GM12864 (cell line): Measurements from ENCODE around the gene ACTRT2.

Experiments used
- DNase-seq: peaks from one replicate; pipeline ENCODE4 v3.0.0-alpha.2; 2011; ENCODE audit warnings: low read depth
- H3K4me3 ChIP-seq: 2 replicates; pipeline ENCODE4 v1.5.1; 2011; ENCODE audit warnings: mild to moderate bottlenecking, low read depth, low read length, control low read depth
- TF ChIP-seq, protein P1 (sequence below): IDR thresholded peaks from 2 replicates; pipeline ENCODE4 v1.5.1; 2011; ENCODE audit warnings: low read depth, mild to moderate bottlenecking, moderate library complexity, low read length, control low read depth, inconsistent platforms; ENCODE audit errors: missing control alignments

Gene ACTRT2

DNA sequence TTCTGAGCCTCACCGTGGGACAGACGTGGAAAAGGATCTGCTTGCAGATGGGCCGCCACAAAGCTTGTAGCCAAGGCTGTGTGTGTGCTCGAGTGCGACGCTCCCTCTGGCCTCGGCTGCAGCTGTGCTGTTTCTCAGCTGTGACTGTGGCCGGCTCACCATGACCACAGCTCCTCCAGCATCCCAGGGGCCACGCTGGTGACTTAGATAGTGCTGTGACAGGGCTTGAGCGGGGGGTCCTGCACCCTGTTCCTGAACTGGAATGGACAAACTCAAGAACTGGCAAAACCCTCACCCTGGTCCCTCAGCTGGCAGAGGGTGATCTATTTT, 17.4 kb upstream of the ACTRT2 start:
- H3K4me3 ChIP-seq = no peak overlapping the region
- DNase-seq = no peak
- TF ChIP-seq, protein P1, sequence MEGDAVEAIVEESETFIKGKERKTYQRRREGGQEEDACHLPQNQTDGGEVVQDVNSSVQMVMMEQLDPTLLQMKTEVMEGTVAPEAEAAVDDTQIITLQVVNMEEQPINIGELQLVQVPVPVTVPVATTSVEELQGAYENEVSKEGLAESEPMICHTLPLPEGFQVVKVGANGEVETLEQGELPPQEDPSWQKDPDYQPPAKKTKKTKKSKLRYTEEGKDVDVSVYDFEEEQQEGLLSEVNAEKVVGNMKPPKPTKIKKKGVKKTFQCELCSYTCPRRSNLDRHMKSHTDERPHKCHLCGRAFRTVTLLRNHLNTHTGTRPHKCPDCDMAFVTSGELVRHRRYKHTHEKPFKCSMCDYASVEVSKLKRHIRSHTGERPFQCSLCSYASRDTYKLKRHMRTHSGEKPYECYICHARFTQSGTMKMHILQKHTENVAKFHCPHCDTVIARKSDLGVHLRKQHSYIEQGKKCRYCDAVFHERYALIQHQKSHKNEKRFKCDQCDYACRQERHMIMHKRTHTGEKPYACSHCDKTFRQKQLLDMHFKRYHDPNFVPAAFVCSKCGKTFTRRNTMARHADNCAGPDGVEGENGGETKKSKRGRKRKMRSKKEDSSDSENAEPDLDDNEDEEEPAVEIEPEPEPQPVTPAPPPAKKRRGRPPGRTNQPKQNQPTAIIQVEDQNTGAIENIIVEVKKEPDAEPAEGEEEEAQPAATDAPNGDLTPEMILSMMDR = no peak

DNA sequence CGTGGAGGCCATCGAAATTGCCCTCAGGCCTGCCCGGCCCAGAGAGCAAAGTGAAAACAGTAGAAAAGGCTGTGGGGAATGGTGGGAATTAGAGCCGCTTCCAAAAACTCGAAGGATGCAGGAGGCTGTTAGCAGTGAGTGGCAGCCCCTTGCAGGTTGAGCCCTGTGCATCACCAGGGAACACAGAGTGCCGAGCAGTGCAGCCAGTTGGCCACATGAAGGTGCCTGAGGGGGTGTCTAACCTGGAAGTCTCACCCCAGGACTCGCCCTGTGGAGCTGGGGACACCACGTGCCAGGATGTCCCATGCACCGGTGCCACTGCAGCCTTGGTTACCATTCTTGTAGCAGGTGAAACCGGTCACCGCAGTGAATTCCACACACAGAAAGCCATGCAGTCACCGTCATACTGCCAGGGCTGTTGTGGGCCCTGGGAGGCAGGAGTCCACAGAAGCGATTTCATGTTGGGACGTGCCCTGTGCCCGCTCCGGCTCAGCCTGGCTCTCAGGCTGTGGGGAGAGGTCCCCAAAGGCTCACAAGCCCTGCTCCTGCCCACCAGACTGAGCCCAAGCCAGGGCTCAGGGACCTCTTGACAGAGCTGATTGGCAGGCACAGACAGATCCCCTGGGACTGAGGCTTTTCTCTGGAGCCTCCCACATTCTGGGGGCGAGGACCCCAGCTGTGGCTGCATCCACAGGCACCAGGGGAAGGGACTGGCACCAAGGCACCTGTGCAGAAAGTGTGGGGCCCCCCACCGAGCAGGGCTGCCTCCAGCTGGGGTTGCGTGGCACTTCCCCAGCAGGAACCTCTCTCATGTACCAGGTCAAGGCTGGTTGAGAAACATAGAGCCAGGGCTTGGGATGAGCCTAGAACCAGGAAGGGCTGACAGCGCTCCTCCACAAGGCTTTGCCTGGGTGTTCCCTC, 16.7 kb upstream of the ACTRT2 start:
- no peak overlapping the region for H3K4me3 ChIP-seq
- no peak for DNase-seq
- TF ChIP-seq, protein P1 = no peak

DNA sequence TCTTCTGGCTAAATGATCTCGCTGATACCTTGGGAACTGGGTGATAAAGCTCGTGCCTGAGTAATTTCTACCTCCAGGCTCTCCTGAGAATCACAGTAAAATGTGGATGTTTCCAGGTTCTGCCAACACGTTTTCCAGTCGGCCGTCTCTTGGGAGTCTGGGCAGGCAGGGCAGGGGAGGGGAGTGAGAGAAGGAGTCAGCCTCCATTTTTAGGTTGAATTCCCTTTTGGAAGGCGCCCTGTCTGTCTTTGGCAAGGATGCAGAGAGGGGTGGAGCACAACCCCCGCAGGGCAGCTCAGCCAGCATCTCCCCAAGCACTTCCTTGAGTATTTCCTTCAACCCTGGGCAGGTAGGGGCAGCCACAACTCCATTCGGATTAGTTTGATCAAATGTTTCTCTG, 15.5 kb upstream of the ACTRT2 start:
- DNase-seq = no peak
- TF ChIP-seq, protein P1 = no peak
- no peak overlapping the region for H3K4me3 ChIP-seq

DNA sequence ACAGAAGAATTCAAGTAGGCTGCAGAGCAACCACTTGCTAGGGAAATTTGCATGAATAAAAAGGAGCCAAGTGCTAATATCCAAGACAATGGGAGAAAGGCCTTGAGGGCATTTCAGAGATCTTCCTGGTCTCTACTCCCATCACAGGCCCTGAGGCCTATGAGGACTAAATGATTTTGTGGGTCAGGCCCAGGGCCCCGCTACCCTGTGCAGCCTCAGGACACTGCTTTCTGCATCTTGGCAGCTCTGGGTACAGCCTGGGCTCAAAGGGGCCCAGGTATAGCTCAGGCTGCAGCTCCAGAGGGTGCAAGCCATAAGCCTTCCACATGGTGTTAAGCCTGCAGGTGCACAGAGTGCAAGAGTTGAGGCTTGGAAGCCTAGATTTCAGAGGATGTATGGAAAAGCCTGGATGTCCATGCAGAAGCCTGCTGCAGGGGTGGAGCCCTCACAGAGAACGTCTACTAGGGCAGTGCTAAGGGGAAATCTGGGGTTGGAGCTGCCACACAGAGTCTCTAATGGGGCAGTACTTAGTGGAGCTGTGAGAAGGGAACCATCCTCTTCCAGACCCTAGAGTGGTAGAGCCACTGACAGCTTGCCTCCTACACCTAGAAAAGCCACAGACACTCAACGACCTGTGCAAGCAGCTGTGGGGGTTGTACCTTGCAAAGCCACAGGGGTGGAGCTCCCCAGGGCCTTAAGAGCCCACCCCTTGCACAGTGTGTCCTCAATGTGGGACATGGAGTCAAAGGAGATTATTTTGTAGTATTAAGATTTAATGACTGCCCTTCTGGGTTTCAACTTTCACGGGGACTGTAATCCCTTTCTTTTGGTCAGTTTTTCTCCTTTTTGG, 13.7 kb upstream of the ACTRT2 start:
- TF ChIP-seq, protein P1 = no peak
- H3K4me3 ChIP-seq = no peak overlapping the region
- DNase-seq = no peak

DNA sequence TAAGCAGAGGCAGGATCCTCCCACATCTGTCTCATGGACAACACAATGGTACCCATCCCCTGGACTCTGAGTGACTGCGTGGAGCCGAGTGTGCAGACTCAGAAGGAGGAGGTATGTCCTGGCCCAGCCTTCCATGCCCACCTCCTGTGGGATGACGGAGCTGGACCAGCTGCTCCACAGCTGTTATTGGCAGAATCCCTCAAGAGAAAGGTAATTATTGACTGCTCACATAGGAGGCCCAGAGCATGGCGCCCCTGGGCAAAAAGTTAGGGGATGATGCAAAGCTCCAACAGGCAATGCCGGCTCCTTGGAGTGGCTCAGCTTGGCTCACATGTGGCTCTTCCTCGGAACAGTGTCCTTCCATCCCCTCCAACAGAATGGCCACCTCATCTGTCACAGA, 12.2 kb upstream of the ACTRT2 start:
- no peak overlapping the region for H3K4me3 ChIP-seq
- TF ChIP-seq, protein P1 = no peak
- no peak for DNase-seq

DNA sequence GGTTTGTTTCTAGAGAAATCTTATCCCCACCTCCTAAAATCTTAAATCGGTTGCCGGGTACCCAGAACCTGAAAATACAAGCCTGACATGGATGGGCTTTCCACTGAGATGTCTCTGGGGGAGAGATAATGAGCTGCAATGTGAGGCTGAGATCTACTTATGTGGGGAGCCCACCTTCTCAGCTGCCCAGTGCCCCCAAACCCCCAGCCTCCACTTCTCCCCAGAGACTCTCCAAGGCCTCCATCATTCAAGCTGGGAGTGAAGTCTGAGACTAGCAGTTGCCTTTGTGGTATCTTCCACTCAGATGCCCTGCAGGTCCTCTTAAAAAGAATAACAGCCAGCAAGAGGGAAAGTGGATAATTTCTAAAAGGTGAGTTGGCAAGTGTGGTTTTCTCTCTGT, 11.7 kb upstream of the ACTRT2 start:
- no peak overlapping the region for H3K4me3 ChIP-seq
- TF ChIP-seq, protein P1 = no peak
- DNase-seq = no peak
